ENCODE results near the gene CTIF. TPM values are rescaled to one million over a fixed set of nuclear protein-coding genes. Genes with fewer than 3 reads are reported as not detected.

Gene CTIF
- total and polyA plus RNA-seq, 4 donors: 10.6 to 26.7 (median 12.3) TPM

GRCh38 chr18:48780913-48781162 is 242.0 kb downstream of the CTIF start:
- Histone ChIP-seq H3K36me3 (ENCODE audit: control insufficient read depth in 4 of 4, insufficient read depth in 3 of 4, low read depth in 1 of 4, low read length in 3 of 4) (no peaks in the 10 kb centered on the region), H3K4me1 (ENCODE audit: control insufficient read depth in 4 of 4, insufficient read depth in 4 of 4, low read length in 3 of 4) (peaks cover 31 to 77% (median 64%) of the 10 kb centered on the region in 4 donors), H3K9ac (ENCODE audit: low read depth in 1 of 2, low read length in 2 of 2) (peak overlapping the region; percentile 17 to 47), H3K4me3 (ENCODE audit: low read depth in 1 of 3, low read length in 3 of 3) (no peak overlapping the region), H3K27me3 (ENCODE audit: control insufficient read depth in 4 of 4, insufficient read depth in 4 of 4, low read length in 3 of 4) (no peaks in the 10 kb centered on the region), H3K27ac (ENCODE audit: low read depth in 1 of 2, low read length in 2 of 2) (peak overlapping the region; percentile 92 to 96), H3K9me3 (ENCODE audit: control insufficient read depth in 4 of 4, low read length in 3 of 4) (no peaks in the 10 kb centered on the region)
- peak; percentile 67 to 75 for TF ChIP-seq HNF4A (conservative IDR thresholded peaks at IDR 0.05)
- TF ChIP-seq EGR1 (IDR thresholded peaks at IDR 0.05; ENCODE audit: low read depth in 2 of 2): no peak
- WGBS: 12% methylated on average over 3 of the region's 3 CpGs
- no peak for DNase-seq (ENCODE audit: low spot score)

- peak; percentile 83 for DNase-seq (ENCODE audit: low spot score)
- peak overlapping the region; percentile 92 to 96 for H3K27ac ChIP-seq (ENCODE audit: low read depth in 1 of 2, low read length in 2 of 2)
- H3K9ac ChIP-seq (ENCODE audit: low read depth in 1 of 2, low read length in 2 of 2): peak overlapping the region; percentile 35 to 80
- H3K36me3 ChIP-seq (ENCODE audit: control insufficient read depth in 4 of 4, insufficient read depth in 3 of 4, low read depth in 1 of 4, low read length in 3 of 4): no peaks in the 10 kb centered on the region
- WGBS: 7% methylated on average over 28 of the region's 28 CpGs
- H3K4me3 ChIP-seq (ENCODE audit: low read depth in 1 of 3, low read length in 3 of 3): peak overlapping the region in 2 of 3 donors; percentile 4 to 6
- H3K27me3 ChIP-seq (ENCODE audit: control insufficient read depth in 4 of 4, insufficient read depth in 4 of 4, low read length in 3 of 4): no peaks in the 10 kb centered on the region
- H3K9me3 ChIP-seq (ENCODE audit: control insufficient read depth in 4 of 4, low read length in 3 of 4): no peaks in the 10 kb centered on the region
- TF ChIP-seq, protein P1, sequence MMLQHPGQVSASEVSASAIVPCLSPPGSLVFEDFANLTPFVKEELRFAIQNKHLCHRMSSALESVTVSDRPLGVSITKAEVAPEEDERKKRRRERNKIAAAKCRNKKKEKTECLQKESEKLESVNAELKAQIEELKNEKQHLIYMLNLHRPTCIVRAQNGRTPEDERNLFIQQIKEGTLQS (IDR thresholded peaks at IDR 0.05): peak; percentile 48
- peak; percentile 40 for TF ChIP-seq FOXA2 (IDR thresholded peaks at IDR 0.05)
- TF ChIP-seq RAD21 (IDR thresholded peaks at IDR 0.05): peak; percentile 48 to 59
- TF ChIP-seq, protein P2, sequence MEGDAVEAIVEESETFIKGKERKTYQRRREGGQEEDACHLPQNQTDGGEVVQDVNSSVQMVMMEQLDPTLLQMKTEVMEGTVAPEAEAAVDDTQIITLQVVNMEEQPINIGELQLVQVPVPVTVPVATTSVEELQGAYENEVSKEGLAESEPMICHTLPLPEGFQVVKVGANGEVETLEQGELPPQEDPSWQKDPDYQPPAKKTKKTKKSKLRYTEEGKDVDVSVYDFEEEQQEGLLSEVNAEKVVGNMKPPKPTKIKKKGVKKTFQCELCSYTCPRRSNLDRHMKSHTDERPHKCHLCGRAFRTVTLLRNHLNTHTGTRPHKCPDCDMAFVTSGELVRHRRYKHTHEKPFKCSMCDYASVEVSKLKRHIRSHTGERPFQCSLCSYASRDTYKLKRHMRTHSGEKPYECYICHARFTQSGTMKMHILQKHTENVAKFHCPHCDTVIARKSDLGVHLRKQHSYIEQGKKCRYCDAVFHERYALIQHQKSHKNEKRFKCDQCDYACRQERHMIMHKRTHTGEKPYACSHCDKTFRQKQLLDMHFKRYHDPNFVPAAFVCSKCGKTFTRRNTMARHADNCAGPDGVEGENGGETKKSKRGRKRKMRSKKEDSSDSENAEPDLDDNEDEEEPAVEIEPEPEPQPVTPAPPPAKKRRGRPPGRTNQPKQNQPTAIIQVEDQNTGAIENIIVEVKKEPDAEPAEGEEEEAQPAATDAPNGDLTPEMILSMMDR (IDR thresholded peaks at IDR 0.05; ENCODE audit: low read depth, low read length, missing input control): no peak
- TF ChIP-seq MAX (IDR thresholded peaks at IDR 0.05): peak; percentile 77
- TF ChIP-seq SP1 (IDR thresholded peaks at IDR 0.05): peak; percentile 92
- TF ChIP-seq, protein P3, sequence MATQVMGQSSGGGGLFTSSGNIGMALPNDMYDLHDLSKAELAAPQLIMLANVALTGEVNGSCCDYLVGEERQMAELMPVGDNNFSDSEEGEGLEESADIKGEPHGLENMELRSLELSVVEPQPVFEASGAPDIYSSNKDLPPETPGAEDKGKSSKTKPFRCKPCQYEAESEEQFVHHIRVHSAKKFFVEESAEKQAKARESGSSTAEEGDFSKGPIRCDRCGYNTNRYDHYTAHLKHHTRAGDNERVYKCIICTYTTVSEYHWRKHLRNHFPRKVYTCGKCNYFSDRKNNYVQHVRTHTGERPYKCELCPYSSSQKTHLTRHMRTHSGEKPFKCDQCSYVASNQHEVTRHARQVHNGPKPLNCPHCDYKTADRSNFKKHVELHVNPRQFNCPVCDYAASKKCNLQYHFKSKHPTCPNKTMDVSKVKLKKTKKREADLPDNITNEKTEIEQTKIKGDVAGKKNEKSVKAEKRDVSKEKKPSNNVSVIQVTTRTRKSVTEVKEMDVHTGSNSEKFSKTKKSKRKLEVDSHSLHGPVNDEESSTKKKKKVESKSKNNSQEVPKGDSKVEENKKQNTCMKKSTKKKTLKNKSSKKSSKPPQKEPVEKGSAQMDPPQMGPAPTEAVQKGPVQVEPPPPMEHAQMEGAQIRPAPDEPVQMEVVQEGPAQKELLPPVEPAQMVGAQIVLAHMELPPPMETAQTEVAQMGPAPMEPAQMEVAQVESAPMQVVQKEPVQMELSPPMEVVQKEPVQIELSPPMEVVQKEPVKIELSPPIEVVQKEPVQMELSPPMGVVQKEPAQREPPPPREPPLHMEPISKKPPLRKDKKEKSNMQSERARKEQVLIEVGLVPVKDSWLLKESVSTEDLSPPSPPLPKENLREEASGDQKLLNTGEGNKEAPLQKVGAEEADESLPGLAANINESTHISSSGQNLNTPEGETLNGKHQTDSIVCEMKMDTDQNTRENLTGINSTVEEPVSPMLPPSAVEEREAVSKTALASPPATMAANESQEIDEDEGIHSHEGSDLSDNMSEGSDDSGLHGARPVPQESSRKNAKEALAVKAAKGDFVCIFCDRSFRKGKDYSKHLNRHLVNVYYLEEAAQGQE (IDR thresholded peaks at IDR 0.05): peak; percentile 76
- TF ChIP-seq HNF4A (conservative IDR thresholded peaks at IDR 0.05): peak; percentile 72 to 86
- peak; percentile 83 for TF ChIP-seq HNF4G (IDR thresholded peaks at IDR 0.05)
- TF ChIP-seq YY1 (IDR thresholded peaks at IDR 0.05): peak; percentile 82
- TF ChIP-seq NR2F2 (IDR thresholded peaks at IDR 0.05): peak; percentile 99
- peak in 1 of 2 donors; percentile 70 for TF ChIP-seq JUND (IDR thresholded peaks at IDR 0.05)
- peak; percentile 81 for TF ChIP-seq TAF1 (conservative IDR thresholded peaks at IDR 0.05)
- peak in 1 of 2 donors; percentile 41 for TF ChIP-seq GABPA (IDR thresholded peaks at IDR 0.05 in 1 of 2, conservative IDR thresholded peaks at IDR 0.05 in 1 of 2)
- TF ChIP-seq ZBTB33 (IDR thresholded peaks at IDR 0.05): peak; percentile 87
- TF ChIP-seq FOXA1 (IDR thresholded peaks at IDR 0.05): peak; percentile 17
- TF ChIP-seq RXRA (IDR thresholded peaks at IDR 0.05): peak; percentile 83 to 87
- peak; percentile 77 to 91 for TF ChIP-seq EGR1 (IDR thresholded peaks at IDR 0.05; ENCODE audit: low read depth in 2 of 2)
- peaks cover 29 to 72% (median 58%) of the 10 kb centered on the region in 4 donors for H3K4me1 ChIP-seq (ENCODE audit: control insufficient read depth in 4 of 4, insufficient read depth in 4 of 4, low read length in 3 of 4)
Measured at GRCh38 chr18:48781163-48781987, 242.5 kb downstream of the CTIF start.

All from liver (tissue), 9 donors.